Measurements from ENCODE around the gene MARCHF5. TPM values are rescaled to one million over a fixed set of nuclear protein-coding genes. Genes with fewer than 3 reads are reported as not detected.

The MARCHF5 gene
- total and polyA plus RNA-seq, 4 donors: 9.7 to 18.4 (median 16.5) TPM

DNA sequence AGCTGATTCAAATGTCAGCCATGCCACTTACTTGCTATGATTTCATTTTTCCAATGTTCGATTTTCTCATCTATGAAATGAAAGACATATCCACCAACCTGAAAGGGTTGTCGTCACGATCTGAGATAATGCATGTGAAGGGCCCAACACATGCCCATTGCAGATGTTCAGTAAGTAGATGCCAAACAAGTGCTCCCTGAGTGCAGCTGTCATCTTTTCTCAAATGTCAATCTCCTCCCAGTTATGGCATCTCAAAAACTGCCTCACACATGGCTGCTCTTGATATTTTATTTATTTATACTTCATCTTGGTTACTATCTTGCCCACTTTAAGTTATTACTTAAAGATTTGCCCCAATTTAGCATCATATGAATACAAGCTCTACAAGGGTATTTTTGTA, 16.9 kb upstream of the MARCHF5 start (continued):
- TF ChIP-seq HNF4A (conservative IDR thresholded peaks at IDR 0.05): no peak
- TF ChIP-seq RXRA (IDR thresholded peaks at IDR 0.05): no peak

DNA sequence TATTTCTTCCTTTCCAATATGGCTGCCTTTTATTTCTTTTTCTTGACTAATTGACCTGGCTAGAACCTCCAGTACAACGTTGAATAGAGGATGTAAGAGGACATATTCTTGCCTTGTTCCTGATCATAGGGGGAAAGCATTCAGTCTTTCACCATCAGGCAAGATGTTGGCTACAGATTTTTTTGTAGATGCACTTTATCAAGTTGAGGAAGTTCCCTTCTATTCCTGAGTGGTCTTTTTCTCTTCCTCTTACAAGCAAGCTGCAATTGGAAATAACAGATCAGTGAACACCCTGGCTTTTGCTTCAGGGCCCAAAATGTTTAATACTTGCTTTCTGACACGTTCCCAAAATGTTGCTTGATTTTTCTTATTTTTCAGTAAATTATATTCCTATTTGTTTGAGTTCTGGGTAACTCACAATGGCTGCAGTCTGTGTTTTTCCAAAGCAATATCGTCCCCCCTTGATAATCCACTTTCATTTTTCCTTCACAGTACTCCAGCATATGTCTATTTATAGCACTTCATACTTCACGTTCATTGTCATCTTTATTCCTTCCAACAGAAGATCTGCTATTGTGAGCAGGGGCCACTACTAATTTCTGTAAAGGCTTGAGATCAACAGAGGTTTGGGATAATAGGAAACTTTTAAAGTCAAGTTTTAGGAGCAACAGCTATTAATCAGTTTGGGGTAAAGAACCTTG, 11.8 kb upstream of the MARCHF5 start:
- no peaks in the 10 kb centered on the region for H3K4me1 ChIP-seq (ENCODE audit: control insufficient read depth in 4 of 4, insufficient read depth in 4 of 4, low read length in 3 of 4)
- no peak overlapping the region for H3K9ac ChIP-seq (ENCODE audit: low read depth in 1 of 2, low read length in 2 of 2)
- WGBS: 68% methylated on average over 4 of the region's 4 CpGs
- H3K4me3 ChIP-seq (ENCODE audit: low read depth in 1 of 3, low read length in 3 of 3): no peak overlapping the region
- no peaks in the 10 kb centered on the region for H3K9me3 ChIP-seq (ENCODE audit: control insufficient read depth in 4 of 4, low read length in 3 of 4)
- H3K27me3 ChIP-seq (ENCODE audit: control insufficient read depth in 4 of 4, insufficient read depth in 4 of 4, low read length in 3 of 4): no peaks in the 10 kb centered on the region
- DNase-seq (ENCODE audit: low spot score): no peak
- no peak overlapping the region for H3K27ac ChIP-seq (ENCODE audit: low read depth in 1 of 2, low read length in 2 of 2)
- TF ChIP-seq YY1 (IDR thresholded peaks at IDR 0.05): no peak
- TF ChIP-seq, protein P1, sequence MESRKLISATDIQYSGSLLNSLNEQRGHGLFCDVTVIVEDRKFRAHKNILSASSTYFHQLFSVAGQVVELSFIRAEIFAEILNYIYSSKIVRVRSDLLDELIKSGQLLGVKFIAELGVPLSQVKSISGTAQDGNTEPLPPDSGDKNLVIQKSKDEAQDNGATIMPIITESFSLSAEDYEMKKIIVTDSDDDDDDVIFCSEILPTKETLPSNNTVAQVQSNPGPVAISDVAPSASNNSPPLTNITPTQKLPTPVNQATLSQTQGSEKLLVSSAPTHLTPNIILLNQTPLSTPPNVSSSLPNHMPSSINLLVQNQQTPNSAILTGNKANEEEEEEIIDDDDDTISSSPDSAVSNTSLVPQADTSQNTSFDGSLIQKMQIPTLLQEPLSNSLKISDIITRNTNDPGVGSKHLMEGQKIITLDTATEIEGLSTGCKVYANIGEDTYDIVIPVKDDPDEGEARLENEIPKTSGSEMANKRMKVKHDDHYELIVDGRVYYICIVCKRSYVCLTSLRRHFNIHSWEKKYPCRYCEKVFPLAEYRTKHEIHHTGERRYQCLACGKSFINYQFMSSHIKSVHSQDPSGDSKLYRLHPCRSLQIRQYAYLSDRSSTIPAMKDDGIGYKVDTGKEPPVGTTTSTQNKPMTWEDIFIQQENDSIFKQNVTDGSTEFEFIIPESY (IDR thresholded peaks at IDR 0.05): no peak
- no peaks in the 10 kb centered on the region for H3K36me3 ChIP-seq (ENCODE audit: control insufficient read depth in 4 of 4, insufficient read depth in 3 of 4, low read depth in 1 of 4, low read length in 3 of 4)

DNA sequence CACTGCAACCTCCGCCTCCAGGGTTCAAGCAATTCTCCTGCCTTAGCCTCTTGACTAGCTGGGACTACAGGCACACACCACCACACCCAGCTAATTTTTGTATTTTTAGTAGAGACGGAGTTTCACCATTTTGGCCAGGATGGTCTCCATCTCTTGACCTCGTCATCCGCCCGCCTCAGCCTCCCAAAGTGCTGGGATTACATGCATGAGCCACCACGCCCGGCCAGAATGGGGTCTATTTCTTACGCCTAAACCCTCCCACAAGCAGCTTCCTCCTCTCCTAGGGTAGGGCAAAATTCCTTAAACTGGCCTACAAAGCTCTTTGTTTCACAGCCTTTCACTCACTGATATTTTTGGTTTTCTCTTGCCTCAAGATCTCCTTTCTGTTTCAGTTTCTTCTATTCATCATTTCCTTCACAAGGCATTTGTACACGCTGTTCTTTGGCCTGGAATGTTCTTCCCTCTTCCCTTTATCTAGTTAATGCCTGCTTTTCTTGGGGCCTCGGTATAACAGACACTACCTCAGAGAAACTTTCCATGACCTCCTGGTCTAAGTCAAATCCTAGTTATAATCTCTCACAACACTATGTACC, 6.8 kb upstream of the MARCHF5 start:
- WGBS: 82% methylated on average over 10 of the region's 10 CpGs
- no peak for DNase-seq (ENCODE audit: low spot score)

DNA sequence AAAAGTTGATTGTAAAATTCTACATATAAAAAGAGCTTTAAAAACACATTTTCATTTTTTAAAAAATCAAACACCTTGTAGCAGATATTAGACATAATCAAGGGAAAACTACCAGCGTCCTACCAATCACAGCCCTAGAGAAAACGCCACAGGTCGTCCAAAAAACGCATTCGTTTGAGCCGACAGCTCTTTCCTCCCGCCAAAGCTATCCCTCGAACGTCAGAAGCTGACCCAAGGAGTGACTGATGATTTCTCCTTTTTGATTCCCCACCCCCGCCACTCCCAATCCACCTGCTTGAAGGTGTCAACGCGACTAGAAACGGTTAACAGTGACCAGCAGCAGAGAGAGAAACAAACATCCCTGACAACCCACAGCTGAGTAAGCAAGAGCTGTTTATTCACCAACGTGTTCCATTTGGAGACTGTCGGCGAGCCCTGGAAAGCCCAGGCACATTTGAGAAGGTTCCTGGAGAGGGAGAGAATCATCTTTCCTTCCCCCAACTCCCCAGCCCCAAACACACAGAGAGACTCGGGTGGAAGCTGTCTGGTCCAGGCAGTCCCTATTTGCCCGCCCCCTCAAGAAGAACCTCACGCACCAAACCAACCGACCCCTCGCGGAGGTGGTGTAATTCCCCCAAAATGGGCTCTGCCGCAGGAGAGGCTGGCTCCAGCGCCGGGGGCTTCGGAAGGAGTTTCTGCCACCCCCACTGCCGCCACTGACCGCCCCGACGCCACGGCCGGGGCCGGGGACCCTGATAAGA, 711 bp upstream of the MARCHF5 start:
- TF ChIP-seq, protein P2, sequence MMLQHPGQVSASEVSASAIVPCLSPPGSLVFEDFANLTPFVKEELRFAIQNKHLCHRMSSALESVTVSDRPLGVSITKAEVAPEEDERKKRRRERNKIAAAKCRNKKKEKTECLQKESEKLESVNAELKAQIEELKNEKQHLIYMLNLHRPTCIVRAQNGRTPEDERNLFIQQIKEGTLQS (IDR thresholded peaks at IDR 0.05): no peak
- TF ChIP-seq YY1 (IDR thresholded peaks at IDR 0.05) (no peak), FOXA1 (IDR thresholded peaks at IDR 0.05) (peak; percentile 58), GABPA (IDR thresholded peaks at IDR 0.05 in 1 of 2, conservative IDR thresholded peaks at IDR 0.05 in 1 of 2) (no peak), RAD21 (IDR thresholded peaks at IDR 0.05) (no peak), FOXA2 (IDR thresholded peaks at IDR 0.05) (peak; percentile 72)
- TF ChIP-seq, protein P3, sequence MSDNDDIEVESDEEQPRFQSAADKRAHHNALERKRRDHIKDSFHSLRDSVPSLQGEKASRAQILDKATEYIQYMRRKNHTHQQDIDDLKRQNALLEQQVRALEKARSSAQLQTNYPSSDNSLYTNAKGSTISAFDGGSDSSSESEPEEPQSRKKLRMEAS (IDR thresholded peaks at IDR 0.05): peak; percentile 66
- H3K9me3 ChIP-seq (ENCODE audit: control insufficient read depth in 4 of 4, low read length in 3 of 4): no peaks in the 10 kb centered on the region
- no peak for DNase-seq (ENCODE audit: low spot score)
- under 1% methylated on average over 33 of the region's 33 CpGs for WGBS
- peak overlapping the region; percentile 82 to 99 (median 99) for H3K4me3 ChIP-seq (ENCODE audit: low read depth in 1 of 3, low read length in 3 of 3)
- no peaks in the 10 kb centered on the region for H3K27me3 ChIP-seq (ENCODE audit: control insufficient read depth in 4 of 4, insufficient read depth in 4 of 4, low read length in 3 of 4)
- H3K36me3 ChIP-seq (ENCODE audit: control insufficient read depth in 4 of 4, insufficient read depth in 3 of 4, low read depth in 1 of 4, low read length in 3 of 4): peaks cover 0 to 6% (median under 1%) of the 10 kb centered on the region in 4 donors
- peak overlapping the region; percentile 93 to 100 for H3K27ac ChIP-seq (ENCODE audit: low read depth in 1 of 2, low read length in 2 of 2)
- H3K9ac ChIP-seq (ENCODE audit: low read depth in 1 of 2, low read length in 2 of 2): peak overlapping the region; percentile 75 to 96
- H3K4me1 ChIP-seq (ENCODE audit: control insufficient read depth in 4 of 4, insufficient read depth in 4 of 4, low read length in 3 of 4): peaks cover 3 to 10% (median 8%) of the 10 kb centered on the region in 4 donors

More for the DNA sequence above, 6.8 kb upstream of the MARCHF5 start:
- H3K4me1 ChIP-seq (ENCODE audit: control insufficient read depth in 4 of 4, insufficient read depth in 4 of 4, low read length in 3 of 4): no peaks in the 10 kb centered on the region
- H3K36me3 ChIP-seq (ENCODE audit: control insufficient read depth in 4 of 4, insufficient read depth in 3 of 4, low read depth in 1 of 4, low read length in 3 of 4): no peaks in the 10 kb centered on the region
- no peaks in the 10 kb centered on the region for H3K27me3 ChIP-seq (ENCODE audit: control insufficient read depth in 4 of 4, insufficient read depth in 4 of 4, low read length in 3 of 4)
- no peak overlapping the region for H3K9ac ChIP-seq (ENCODE audit: low read depth in 1 of 2, low read length in 2 of 2)
- peak; percentile 21 for TF ChIP-seq YY1 (IDR thresholded peaks at IDR 0.05)
- no peak for TF ChIP-seq EGR1 (IDR thresholded peaks at IDR 0.05; ENCODE audit: low read depth in 2 of 2)
- peak; percentile 73 for TF ChIP-seq SP1 (IDR thresholded peaks at IDR 0.05)
- TF ChIP-seq, protein P2 (IDR thresholded peaks at IDR 0.05): no peak
- peak in 1 of 2 donors; percentile 24 for TF ChIP-seq RXRA (IDR thresholded peaks at IDR 0.05)
- H3K27ac ChIP-seq (ENCODE audit: low read depth in 1 of 2, low read length in 2 of 2): peak overlapping the region; percentile 1 to 20
- H3K4me3 ChIP-seq (ENCODE audit: low read depth in 1 of 3, low read length in 3 of 3): no peak overlapping the region
- no peaks in the 10 kb centered on the region for H3K9me3 ChIP-seq (ENCODE audit: control insufficient read depth in 4 of 4, low read length in 3 of 4)

Data from liver (tissue), 9 donors.